Fibroblast of skin of right biceps (primary cell): ENCODE data around the gene GARS1.

Experiments used
- DNase-seq: peaks from one replicate; pipeline ENCODE4 v3.0.0-alpha.2; 2013

GARS1 gene

GRCh38 chr7:30656006-30656957, 61.6 kb downstream of the GARS1 start:
- DNase-seq: no peak

DNA sequence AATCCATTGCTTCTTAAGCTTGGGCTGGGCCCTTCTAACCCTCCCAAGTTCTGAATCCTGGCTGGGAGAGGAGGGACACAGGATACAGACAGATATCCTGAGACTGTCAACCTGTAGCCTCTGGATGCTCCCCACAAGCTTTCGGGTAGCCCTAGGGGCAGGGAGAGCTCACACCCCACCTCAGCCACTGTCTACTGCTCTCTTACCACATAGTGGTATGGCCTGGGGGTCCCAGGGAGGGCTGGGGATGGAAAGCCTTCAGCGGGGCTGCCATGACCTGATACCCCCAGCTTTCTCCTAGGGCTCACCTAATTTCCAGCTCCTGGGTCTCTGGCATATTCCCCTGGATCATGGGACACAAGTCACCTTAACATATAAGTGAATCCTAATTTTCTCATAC, 62.5 kb downstream of the GARS1 start:
- DNase-seq: no peak

DNA sequence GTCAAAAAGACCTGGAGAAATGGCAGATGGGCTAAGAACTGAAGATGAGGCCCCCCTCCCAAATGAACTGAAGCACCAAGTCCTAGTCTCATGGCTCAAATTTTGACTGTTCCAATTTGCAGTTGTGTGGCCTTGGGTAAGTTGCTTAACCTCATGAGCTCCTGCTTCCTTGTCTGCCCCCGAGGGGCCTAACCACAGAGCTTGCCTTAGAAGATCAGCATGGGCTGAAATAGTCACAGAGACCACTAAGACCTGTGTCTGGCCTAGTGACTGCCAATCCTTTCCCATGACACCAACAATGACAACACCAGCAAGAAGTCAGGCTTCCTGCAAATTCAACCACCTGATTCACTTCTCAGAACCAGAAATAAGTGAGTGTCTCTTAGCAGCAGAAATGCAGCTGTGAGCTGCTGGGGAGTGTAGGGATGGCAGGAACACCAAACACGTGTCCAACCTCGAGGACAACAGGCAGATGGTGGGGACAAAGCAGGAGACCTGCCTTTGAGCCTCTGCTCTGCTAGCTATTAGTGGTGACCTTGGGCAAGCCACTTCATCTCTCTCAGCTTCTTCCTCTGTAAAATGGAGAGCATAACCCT, 63.9 kb downstream of the GARS1 start:
- no peak for DNase-seq

- DNase-seq: peak; percentile 33
Observed at GRCh38 chr7:30659312-30659711, 64.6 kb downstream of the GARS1 start.

DNA sequence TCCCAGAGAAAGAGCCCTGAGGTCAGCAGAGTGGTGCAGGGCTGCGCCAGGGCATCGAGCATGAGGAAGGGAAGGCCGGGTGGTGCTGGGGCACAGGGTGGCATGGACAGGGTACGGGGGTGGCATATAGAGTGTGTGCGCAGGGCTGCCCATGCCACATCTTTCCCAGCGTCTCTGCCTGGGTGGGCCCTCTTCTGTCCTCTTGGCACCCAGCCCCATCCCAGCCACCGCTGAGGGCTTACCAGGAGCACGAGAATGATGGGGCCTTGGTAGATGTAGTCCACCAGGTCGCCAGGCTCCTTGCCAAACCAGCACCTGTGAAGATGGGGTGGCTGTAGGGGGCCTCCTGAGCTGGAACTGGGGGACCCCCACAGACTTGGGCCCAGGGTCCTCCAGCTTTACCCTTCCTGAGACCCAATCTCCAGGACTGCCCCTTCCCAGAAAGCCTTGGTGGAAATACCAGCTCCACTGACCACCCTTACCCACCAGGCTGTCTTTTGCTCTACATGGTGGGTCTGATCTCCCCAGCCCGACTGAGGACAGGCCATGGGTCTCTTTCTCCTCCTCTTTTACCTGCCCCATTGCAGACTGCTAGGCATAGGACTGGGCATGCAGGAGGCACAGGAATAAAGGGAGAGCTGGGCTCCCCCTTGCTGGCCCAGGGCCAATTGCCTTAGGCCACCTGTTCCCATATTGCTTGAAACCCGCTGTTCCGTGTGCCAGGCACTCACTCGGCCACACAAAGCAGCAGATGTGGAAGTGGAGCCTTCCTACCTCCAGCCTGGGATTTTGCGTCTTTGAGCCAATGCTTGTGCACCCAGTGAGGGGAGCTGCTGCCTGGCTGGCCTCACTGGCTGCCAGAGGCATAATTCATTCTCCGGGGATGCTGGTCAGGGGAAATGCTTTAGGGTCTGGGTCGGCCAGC, 65.9 kb downstream of the GARS1 start:
- no peak for DNase-seq

- no peak for DNase-seq
Observed at GRCh38 chr7:30661926-30662325, 67.2 kb downstream of the GARS1 start.

- DNase-seq: no peak
Observed at GRCh38 chr7:30662431-30662939, 67.8 kb downstream of the GARS1 start.

- DNase-seq: no peak
Observed at GRCh38 chr7:30663414-30663813, 68.7 kb downstream of the GARS1 start.

DNA sequence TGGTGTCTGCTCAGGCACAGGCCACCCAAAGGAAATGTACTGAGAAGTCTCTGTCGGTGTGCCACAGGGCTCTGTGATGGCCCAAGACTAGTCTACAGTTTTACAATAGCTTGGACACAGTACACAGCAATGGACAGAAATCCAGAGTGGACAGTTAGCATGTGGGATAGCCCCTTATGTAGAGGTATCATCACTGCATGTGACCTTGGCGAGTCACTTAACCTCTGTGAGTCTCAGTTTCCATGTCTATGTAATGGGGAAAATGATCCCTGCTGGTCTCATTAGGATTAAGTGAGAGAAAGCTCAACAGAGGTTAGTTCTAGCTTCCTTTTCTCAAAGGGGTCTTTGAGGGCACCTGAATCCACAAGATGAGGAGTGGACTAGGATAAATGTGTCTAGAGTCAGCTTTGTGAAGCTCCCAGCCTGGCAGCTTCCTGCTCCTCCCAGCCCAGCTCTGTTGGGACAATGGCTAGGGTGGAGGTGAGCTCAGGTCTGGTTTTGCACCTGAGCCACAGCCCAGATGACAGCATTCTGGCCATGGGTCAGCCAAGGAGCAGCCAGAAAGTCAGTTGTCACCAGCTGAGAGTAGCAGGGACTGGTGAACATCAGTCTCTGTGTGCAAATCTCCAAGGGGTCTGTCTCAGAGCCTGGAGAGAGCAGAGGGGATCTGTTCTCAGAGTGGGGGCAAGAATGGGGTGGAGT, 69.7 kb downstream of the GARS1 start:
- no peak for DNase-seq

GRCh38 chr7:30665043-30665442, 70.4 kb downstream of the GARS1 start:
- no peak for DNase-seq

DNA sequence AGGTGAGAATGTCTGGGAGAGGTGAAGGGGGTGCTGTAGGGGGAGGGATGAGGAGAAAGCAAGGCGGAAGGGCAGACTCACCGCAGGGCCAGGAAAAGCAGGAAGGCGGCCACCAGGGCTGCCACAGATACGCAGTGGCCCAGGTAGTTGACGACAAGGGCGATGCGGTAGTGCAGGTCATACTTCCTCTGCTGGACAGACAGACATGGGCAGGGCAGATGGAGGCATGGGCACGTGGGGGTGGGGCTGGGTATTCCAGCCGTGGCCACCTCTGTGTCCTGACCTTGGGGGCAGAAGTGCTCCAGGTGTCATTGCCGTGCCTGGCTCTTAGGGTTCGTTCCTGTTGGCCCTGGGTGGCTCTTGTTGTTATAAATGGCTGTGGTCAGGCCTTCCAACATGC, 70.8 kb downstream of the GARS1 start:
- DNase-seq: no peak

GRCh38 chr7:30667172-30667571, 72.5 kb downstream of the GARS1 start:
- no peak for DNase-seq

DNA sequence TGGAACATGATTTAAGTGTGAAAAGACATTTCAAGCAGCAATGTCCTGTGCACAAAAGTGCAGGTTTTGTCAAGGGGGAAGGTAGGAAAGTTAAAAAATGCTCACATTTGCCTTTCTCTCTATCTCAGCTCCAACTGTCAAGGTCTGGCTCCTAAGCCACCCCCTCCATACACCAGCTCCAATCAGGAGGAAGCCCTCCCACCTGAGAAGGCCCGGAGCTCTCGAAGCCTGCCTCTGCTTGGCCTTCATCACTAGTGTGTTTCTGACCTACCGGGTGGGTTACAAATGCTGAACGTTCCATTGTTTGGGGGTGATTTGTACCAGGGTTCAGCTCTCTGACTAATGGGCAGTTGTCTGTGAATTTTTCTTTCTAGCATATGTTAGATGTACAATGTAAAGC, 73.4 kb downstream of the GARS1 start:
- no peak for DNase-seq

- DNase-seq: peak; percentile 73
Observed at GRCh38 chr7:30671793-30672465, 77.3 kb downstream of the GARS1 start.

- no peak for DNase-seq
Observed at GRCh38 chr7:30674420-30674819, 79.7 kb downstream of the GARS1 start.

GRCh38 chr7:30674876-30675275, 80.2 kb downstream of the GARS1 start:
- no peak for DNase-seq

DNA sequence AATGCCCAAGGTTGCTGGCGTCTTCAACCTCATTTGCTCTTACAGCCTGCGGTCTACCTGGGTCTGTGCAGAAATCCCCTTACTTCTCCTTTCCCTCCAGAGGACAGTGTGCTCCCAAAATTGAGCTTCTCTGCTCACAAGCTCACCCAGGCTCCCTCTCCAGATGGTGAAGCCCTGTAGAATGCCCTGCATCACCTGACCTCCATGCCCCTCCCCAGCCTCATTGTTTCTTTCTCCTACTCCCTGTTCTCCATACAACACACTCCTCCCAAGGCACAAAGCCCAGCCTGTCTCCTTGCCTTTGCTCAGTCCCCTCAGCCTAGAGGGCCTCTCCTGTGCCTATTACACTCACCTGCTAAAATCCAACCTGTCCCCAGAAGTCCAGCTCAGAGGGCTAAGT, 84.1 kb downstream of the GARS1 start:
- DNase-seq: no peak

GRCh38 chr7:30679664-30680063, 85.0 kb downstream of the GARS1 start:
- DNase-seq: no peak

DNA sequence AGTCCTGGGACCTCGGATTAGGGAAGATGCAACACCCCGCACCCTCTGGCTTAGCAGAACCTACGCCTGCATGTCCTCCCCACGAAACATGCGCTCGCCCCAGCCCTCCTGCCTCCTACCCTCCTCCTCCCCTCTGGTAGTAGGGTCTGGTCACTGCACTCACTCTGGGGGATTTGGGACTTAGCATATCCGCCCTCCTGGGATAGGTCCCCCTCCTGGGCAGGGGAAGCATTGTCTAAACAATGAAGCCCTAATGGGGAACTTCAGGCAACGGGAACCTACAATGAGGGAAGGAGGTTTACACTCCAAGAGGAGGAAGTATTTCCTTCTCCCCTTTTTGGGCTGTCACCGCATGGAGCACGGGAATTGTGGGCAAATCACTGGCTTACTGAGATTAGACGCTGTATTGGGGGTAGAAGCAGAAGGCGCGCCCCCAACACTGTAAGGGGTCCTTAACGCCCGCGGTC, 86.7 kb downstream of the GARS1 start:
- no peak for DNase-seq

DNA sequence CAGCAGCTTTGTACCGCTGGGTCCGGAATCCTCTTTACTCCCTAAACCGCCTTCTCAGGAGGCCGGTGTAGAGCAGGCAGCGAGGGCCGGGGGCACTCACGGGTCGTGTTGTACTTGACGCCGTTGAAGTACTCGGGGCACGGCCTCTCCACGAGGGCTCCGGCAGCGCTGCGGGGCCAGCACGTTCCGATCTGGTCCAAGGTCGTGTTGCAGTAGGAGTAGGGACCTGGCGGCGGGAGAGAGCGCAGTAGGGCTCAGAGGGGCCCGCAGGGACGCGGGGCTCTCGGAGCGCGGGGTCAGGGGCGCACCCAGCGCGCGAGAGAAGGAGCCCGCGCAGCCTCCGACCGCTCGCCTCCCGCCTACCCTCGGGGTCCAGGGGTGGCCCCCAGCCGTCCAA, 87.1 kb downstream of the GARS1 start:
- no peak for DNase-seq

DNA sequence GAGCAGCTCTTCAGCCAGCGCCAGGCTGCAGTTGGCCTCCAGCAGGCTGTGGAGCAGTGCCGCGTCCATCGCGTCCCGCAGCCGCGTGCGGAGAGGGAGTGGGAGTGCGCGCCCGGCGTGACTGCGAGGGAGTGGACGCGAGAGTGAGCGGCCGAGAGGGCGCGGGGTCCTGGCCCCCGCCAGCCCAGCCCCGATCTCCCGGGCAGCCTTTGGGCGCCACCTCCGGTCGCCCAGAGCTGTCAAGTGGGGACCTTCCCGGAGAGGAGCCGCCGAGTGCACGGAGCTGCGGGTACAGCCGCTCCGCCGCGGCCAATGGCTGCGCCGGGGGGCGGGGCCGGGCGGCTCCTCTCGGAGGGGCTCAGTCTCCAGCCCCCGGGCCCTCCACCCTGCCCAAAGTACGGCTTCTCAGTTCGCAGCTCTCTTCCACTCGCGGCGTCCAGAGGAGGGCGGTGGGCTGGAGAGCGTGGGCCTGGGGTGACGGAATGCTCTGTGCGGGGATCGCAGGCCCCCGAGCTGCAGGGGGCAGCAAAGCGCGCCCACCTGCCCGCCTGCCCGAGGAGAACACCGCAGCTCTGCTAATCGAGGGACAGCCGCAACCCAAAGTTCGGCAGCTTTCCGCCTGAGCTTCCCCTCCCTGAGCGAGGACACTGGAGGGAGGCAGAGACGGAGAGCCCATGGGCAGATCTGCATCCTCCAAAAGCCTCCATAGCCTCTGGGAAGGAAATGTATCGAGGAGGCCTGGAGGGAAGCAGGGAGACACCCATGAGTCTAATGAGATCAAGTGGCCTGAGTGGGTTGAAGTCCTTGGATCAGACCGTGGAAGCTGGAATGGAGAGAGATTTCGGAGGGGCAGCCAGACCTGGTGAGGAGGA, 87.8 kb downstream of the GARS1 start, which contains the start of gene CRHR2:
TSS of gene CRHR2 (minus strand) at position 245 of the 872 bp plus-strand sequence. CDS start at position 69, 176 bp downstream.
- DNase-seq: no peak
